Stimulated activated CD8-positive, alpha-beta memory T cell treated with anti-CD3 and anti-CD28 coated beads, Interleukin-4, amount 100 ng/mL, for 1 hour (primary cell): ENCODE data around the gene CEP250.
"Not testable (repeated sequence)": the region's sequence is repeated elsewhere in the genome, so short reads cannot be mapped to it uniquely, and the experiment has no call there.

ENCODE experiments used
- DNase-seq, 2 donors: peaks; one replicate each; pipeline ENCODE4 v3.0.0-alpha.2; 2020; ENCODE audit warnings: low read depth in 2 of 2, low spot score in 1 of 2

Gene CEP250

GRCh38 chr20:35451295-35451694, 4.1 kb upstream of the CEP250 start:
- DNase-seq, result no peak

- DNase-seq, result no peak
Observed at GRCh38 chr20:35453647-35454046, 1.8 kb upstream of the CEP250 start.

- DNase-seq, result not testable (repeated sequence)
Observed at GRCh38 chr20:35456700-35457099, 1.3 kb downstream of the CEP250 start.

- DNase-seq, result not testable (repeated sequence)
Observed at GRCh38 chr20:35457539-35457938, 2.1 kb downstream of the CEP250 start.

- DNase-seq, result no peak
Observed at GRCh38 chr20:35458388-35458787, 3.0 kb downstream of the CEP250 start.

GRCh38 chr20:35461620-35462019, 6.2 kb downstream of the CEP250 start:
- no peak for DNase-seq

- no peak for DNase-seq
Observed at GRCh38 chr20:35462351-35462750, 7.0 kb downstream of the CEP250 start.

GRCh38 chr20:35463455-35464300, 8.3 kb downstream of the CEP250 start:
- DNase-seq, result peak; percentile 17 to 29

GRCh38 chr20:35465976-35466375, 10.6 kb downstream of the CEP250 start:
- no peak for DNase-seq

GRCh38 chr20:35466856-35467255, 11.5 kb downstream of the CEP250 start:
- DNase-seq, result no peak

GRCh38 chr20:35467339-35468224, 12.2 kb downstream of the CEP250 start:
- no peak for DNase-seq

GRCh38 chr20:35468671-35469334, 13.4 kb downstream of the CEP250 start:
- no peak for DNase-seq

GRCh38 chr20:35472209-35472608, 16.8 kb downstream of the CEP250 start:
- no peak for DNase-seq

- DNase-seq, result no peak
Observed at GRCh38 chr20:35473684-35474083, 18.3 kb downstream of the CEP250 start.

GRCh38 chr20:35474303-35474871, 19.0 kb downstream of the CEP250 start:
- DNase-seq, result no peak

GRCh38 chr20:35476288-35476687, 20.9 kb downstream of the CEP250 start:
- DNase-seq, result no peak

GRCh38 chr20:35478804-35479472, 23.5 kb downstream of the CEP250 start:
- DNase-seq, result no peak

- no peak for DNase-seq
Observed at GRCh38 chr20:35479798-35480197, 24.4 kb downstream of the CEP250 start.

- DNase-seq, result no peak
Observed at GRCh38 chr20:35487479-35487878, 32.1 kb downstream of the CEP250 start.

GRCh38 chr20:35489717-35490116, 34.3 kb downstream of the CEP250 start:
- no peak for DNase-seq

- peak; percentile 37 to 39 for DNase-seq
Observed at GRCh38 chr20:35490736-35491181, 35.4 kb downstream of the CEP250 start.
